Cortex of kidney (tissue), 1 donor: ENCODE data around the gene CTAGE1.
"Not testable (repeated sequence)": the region's sequence is repeated elsewhere in the genome, so short reads cannot be mapped to it uniquely, and the experiment has no call there.

ENCODE experiments used
- DNase-seq: peaks from one replicate; lab custom pipeline; 2025; lab: John Stamatoyannopoulos, UW

Gene CTAGE1

GRCh38 chr18:22434973-22435608 lies 17.4 kb upstream of the CTAGE1 start:
- DNase-seq = no peak

- no peak for DNase-seq
Measured at GRCh38 chr18:22433956-22434355, 16.2 kb upstream of the CTAGE1 start.

GRCh38 chr18:22432657-22433137 lies 15.0 kb upstream of the CTAGE1 start:
- DNase-seq = no peak

GRCh38 chr18:22429564-22429963 lies 11.8 kb upstream of the CTAGE1 start:
- DNase-seq = no peak

GRCh38 chr18:22428672-22429071 lies 11.0 kb upstream of the CTAGE1 start:
- no peak for DNase-seq

- no peak for DNase-seq
Measured at GRCh38 chr18:22427822-22428549, 10.3 kb upstream of the CTAGE1 start.

GRCh38 chr18:22424565-22424963 lies 6.8 kb upstream of the CTAGE1 start:
- no peak for DNase-seq

- no peak for DNase-seq
Measured at GRCh38 chr18:22423878-22424564, 6.3 kb upstream of the CTAGE1 start.

GRCh38 chr18:22422909-22423548 lies 5.3 kb upstream of the CTAGE1 start:
- DNase-seq = no peak

- DNase-seq = no peak
Measured at GRCh38 chr18:22420652-22421051, 2.9 kb upstream of the CTAGE1 start.

GRCh38 chr18:22412176-22412911 lies 5.4 kb downstream of the CTAGE1 start:
- DNase-seq = no peak

- DNase-seq = no peak
Measured at GRCh38 chr18:22411446-22411845, 6.3 kb downstream of the CTAGE1 start.

- no peak for DNase-seq
Measured at GRCh38 chr18:22410126-22410525, 7.6 kb downstream of the CTAGE1 start.

- no peak for DNase-seq
Measured at GRCh38 chr18:22409445-22409844, 8.3 kb downstream of the CTAGE1 start.

- DNase-seq = no peak
Measured at GRCh38 chr18:22408059-22408458, 9.7 kb downstream of the CTAGE1 start.

- DNase-seq = no peak
Measured at GRCh38 chr18:22405142-22405541, 12.6 kb downstream of the CTAGE1 start.

GRCh38 chr18:22403950-22404349 lies 13.8 kb downstream of the CTAGE1 start:
- no peak for DNase-seq

- no peak for DNase-seq
Measured at GRCh38 chr18:22399949-22400348, 17.8 kb downstream of the CTAGE1 start.

GRCh38 chr18:22398464-22398863 lies 19.3 kb downstream of the CTAGE1 start:
- DNase-seq = no peak

- DNase-seq = no peak
Measured at GRCh38 chr18:22394428-22394827, 23.3 kb downstream of the CTAGE1 start.

GRCh38 chr18:22393164-22393563 lies 24.6 kb downstream of the CTAGE1 start:
- not testable (repeated sequence) for DNase-seq
